Thymus (tissue), 11 donors: ENCODE results near the gene RIN2. TPM values are rescaled to one million over a fixed set of nuclear protein-coding genes. Genes with fewer than 3 reads are reported as not detected.

Experiments used
- DNase-seq, 9 donors: peaks; one replicate each; pipeline ENCODE4 v3.0.0-alpha.2; 2013; ENCODE audit warnings: low spot score in 9 of 9, low read depth in 6 of 9, missing footprints in 1 of 9
- H3K27ac ChIP-seq, 2 donors: one replicate each; pipeline ENCODE4 v1.5.1; 2013; ENCODE audit warnings: control low read depth in 1 of 2, low read depth in 1 of 2, low read length in 1 of 2, mild to moderate bottlenecking in 1 of 2, moderate library complexity in 1 of 2
- H3K27me3 ChIP-seq, 2 donors: one replicate each; pipeline ENCODE4 v1.5.1; 2013; ENCODE audit warnings: low read length in 1 of 2; ENCODE audit not compliant: control insufficient read depth in 2 of 2, insufficient read depth in 1 of 2
- H3K36me3 ChIP-seq, 2 donors: one replicate each; pipeline ENCODE4 v1.5.1; 2013; ENCODE audit warnings: low read length in 1 of 2, mild to moderate bottlenecking in 1 of 2, moderate library complexity in 1 of 2; ENCODE audit not compliant: control insufficient read depth in 2 of 2, insufficient read depth in 2 of 2
- H3K4me1 ChIP-seq, 2 donors: one replicate each; pipeline ENCODE4 v1.5.1; 2013; ENCODE audit warnings: low read length in 2 of 2; ENCODE audit not compliant: control insufficient read depth in 2 of 2, insufficient read depth in 2 of 2
- H3K4me3 ChIP-seq, 2 donors: one replicate each; pipeline ENCODE4 v1.5.1; 2013; ENCODE audit warnings: low read length in 2 of 2, control low read depth in 1 of 2, mild to moderate bottlenecking in 1 of 2
- H3K9me3 ChIP-seq, 2 donors: one replicate each; pipeline ENCODE4 v1.5.1; 2013; ENCODE audit warnings: low read length in 1 of 2, mild to moderate bottlenecking in 1 of 2; ENCODE audit not compliant: control insufficient read depth in 2 of 2, insufficient read depth in 1 of 2
- WGBS: extraction: QIAGEN DNeasy Blood & Tissue Kit; methylation state at CpG from one replicate; pipeline ENCODE4 v1.1.7; 2013; 5-methylcytosine and 5-hydroxymethylcytosine counted together
- polyA plus RNA-seq: library from polyadenylated mRNA; stranded (reverse); fragments of 200-250 nt; gene quantifications from one replicate; pipeline ENCODE4 v1.2.3, GENCODE V29; 2013
- total RNA-seq: library from RNA; stranded (reverse); fragments of 120-200 nt; gene quantifications from one replicate; pipeline ENCODE4 v1.2.4, GENCODE V29; 2013
- donor health status: healthy.

Gene RIN2
- total and polyA plus RNA-seq, 2 donors = 5.2 to 9.2 TPM

- DNase-seq = no peak
- Histone ChIP-seq H3K4me3 (no peak overlapping the region), H3K27ac (no peak overlapping the region), H3K27me3 (no peaks in the 10 kb centered on the region), H3K36me3 (no peaks in the 10 kb centered on the region), H3K9me3 (no peaks in the 10 kb centered on the region), H3K4me1 (no peaks in the 10 kb centered on the region)
- 97% methylated on average over 4 of the region's 4 CpGs for WGBS
These were observed 9.0 kb downstream of the RIN2 start for GRCh38 chr20:19767070-19767469.

GRCh38 chr20:19768325-19768842 is 10.3 kb downstream of the RIN2 start:
- no peak overlapping the region for H3K27ac ChIP-seq
- no peaks in the 10 kb centered on the region for H3K4me1 ChIP-seq
- no peak for DNase-seq
- WGBS = 94% methylated on average over 7 of the region's 7 CpGs
- no peak overlapping the region for H3K4me3 ChIP-seq
- no peaks in the 10 kb centered on the region for H3K9me3 ChIP-seq
- no peaks in the 10 kb centered on the region for H3K27me3 ChIP-seq
- no peaks in the 10 kb centered on the region for H3K36me3 ChIP-seq

- WGBS = 93% methylated on average over 2 of the region's 2 CpGs
- no peak overlapping the region for H3K4me3 ChIP-seq
- H3K36me3 ChIP-seq = no peaks in the 10 kb centered on the region
- H3K9me3 ChIP-seq = no peaks in the 10 kb centered on the region
- H3K27me3 ChIP-seq = no peaks in the 10 kb centered on the region
- no peaks in the 10 kb centered on the region for H3K4me1 ChIP-seq
- no peak overlapping the region for H3K27ac ChIP-seq
- DNase-seq = no peak
These were observed 11.4 kb downstream of the RIN2 start for GRCh38 chr20:19769507-19769906.

- 95% methylated on average over 6 of the region's 6 CpGs for WGBS
- Histone ChIP-seq H3K27ac (no peak overlapping the region), H3K4me3 (no peak overlapping the region), H3K9me3 (no peaks in the 10 kb centered on the region), H3K27me3 (no peaks in the 10 kb centered on the region), H3K4me1 (no peaks in the 10 kb centered on the region), H3K36me3 (no peaks in the 10 kb centered on the region)
- no peak for DNase-seq
These were observed 12.3 kb downstream of the RIN2 start for GRCh38 chr20:19770375-19770774.

GRCh38 chr20:19771031-19771430 is 13.0 kb downstream of the RIN2 start:
- H3K4me1 ChIP-seq = no peaks in the 10 kb centered on the region
- H3K9me3 ChIP-seq = no peaks in the 10 kb centered on the region
- no peaks in the 10 kb centered on the region for H3K36me3 ChIP-seq
- no peak overlapping the region for H3K4me3 ChIP-seq
- 98% methylated on average over 2 of the region's 2 CpGs for WGBS
- no peak for DNase-seq
- no peak overlapping the region for H3K27ac ChIP-seq
- H3K27me3 ChIP-seq = no peaks in the 10 kb centered on the region

- DNase-seq = no peak
- H3K36me3 ChIP-seq = no peaks in the 10 kb centered on the region
- H3K27ac ChIP-seq = no peak overlapping the region
- no peaks in the 10 kb centered on the region for H3K4me1 ChIP-seq
- H3K4me3 ChIP-seq = no peak overlapping the region
- 95% methylated on average over 4 of the region's 4 CpGs for WGBS
- no peaks in the 10 kb centered on the region for H3K9me3 ChIP-seq
- H3K27me3 ChIP-seq = no peaks in the 10 kb centered on the region
These were observed 15.4 kb downstream of the RIN2 start for GRCh38 chr20:19773471-19773870.

- Histone ChIP-seq H3K4me3 (no peak overlapping the region), H3K36me3 (no peaks in the 10 kb centered on the region), H3K9me3 (no peaks in the 10 kb centered on the region), H3K27ac (no peak overlapping the region), H3K4me1 (no peaks in the 10 kb centered on the region), H3K27me3 (no peaks in the 10 kb centered on the region)
- DNase-seq = no peak
- WGBS = 97% methylated on average over 4 of the region's 4 CpGs
These were observed 16.3 kb downstream of the RIN2 start for GRCh38 chr20:19774135-19774933.

GRCh38 chr20:19775353-19776253 is 17.5 kb downstream of the RIN2 start:
- Histone ChIP-seq H3K9me3 (no peaks in the 10 kb centered on the region), H3K4me1 (no peaks in the 10 kb centered on the region), H3K27me3 (no peaks in the 10 kb centered on the region), H3K27ac (no peak overlapping the region), H3K36me3 (no peaks in the 10 kb centered on the region), H3K4me3 (no peak overlapping the region)
- no peak for DNase-seq
- 94% methylated on average over 7 of the region's 7 CpGs for WGBS

GRCh38 chr20:19777315-19777714 is 19.3 kb downstream of the RIN2 start:
- no peak for DNase-seq
- no peak overlapping the region for H3K4me3 ChIP-seq
- H3K4me1 ChIP-seq = no peaks in the 10 kb centered on the region
- H3K27me3 ChIP-seq = no peaks in the 10 kb centered on the region
- WGBS = 78% methylated on average over 6 of the region's 6 CpGs
- no peaks in the 10 kb centered on the region for H3K9me3 ChIP-seq
- no peaks in the 10 kb centered on the region for H3K36me3 ChIP-seq
- no peak overlapping the region for H3K27ac ChIP-seq
